ENCODE data around the gene HBD. TPM values are rescaled to one million over a fixed set of nuclear protein-coding genes. Genes with fewer than 3 reads are reported as not detected.

The HBD gene
- total and polyA plus RNA-seq, 9 of the 15 experiments (the other 6 are each of a cell fraction or from before 2014, with no cell fraction given), result 11.8 to 169 (median 36.0) TPM

- TF ChIP-seq GTF3C2 (IDR thresholded peaks at IDR 0.05; ENCODE audit: borderline replicate concordance, extremely low read depth, insufficient read length) (no peak), BCLAF1 (IDR thresholded peaks at IDR 0.05; ENCODE audit: borderline replicate concordance in 1 of 2, control insufficient read depth in 1 of 2, low read depth in 2 of 2, low read length in 1 of 2) (no peak), ZNF324 (CRISPR knock-in tag; IDR thresholded peaks at IDR 0.05) (no peak), HDAC2 (IDR thresholded peaks at IDR 0.05) (no peak), CHCHD3 (CRISPR knock-in tag; IDR thresholded peaks at IDR 0.05) (no peak), HSF4 (CRISPR knock-in tag; IDR thresholded peaks at IDR 0.05; ENCODE audit: borderline replicate concordance) (peak; percentile 17; the same call in 1 of the 2 replicates)
Observed at GRCh38 chr11:5283882-5284281, 49.6 kb upstream of the HBD start (continued).

Measured in K562 (cell line).